ENCODE results near the gene GLDC.

GRCh38 chr9:6557883-6558616, 87.5 kb downstream of the GLDC start:
- TF ChIP-seq, protein P1, sequence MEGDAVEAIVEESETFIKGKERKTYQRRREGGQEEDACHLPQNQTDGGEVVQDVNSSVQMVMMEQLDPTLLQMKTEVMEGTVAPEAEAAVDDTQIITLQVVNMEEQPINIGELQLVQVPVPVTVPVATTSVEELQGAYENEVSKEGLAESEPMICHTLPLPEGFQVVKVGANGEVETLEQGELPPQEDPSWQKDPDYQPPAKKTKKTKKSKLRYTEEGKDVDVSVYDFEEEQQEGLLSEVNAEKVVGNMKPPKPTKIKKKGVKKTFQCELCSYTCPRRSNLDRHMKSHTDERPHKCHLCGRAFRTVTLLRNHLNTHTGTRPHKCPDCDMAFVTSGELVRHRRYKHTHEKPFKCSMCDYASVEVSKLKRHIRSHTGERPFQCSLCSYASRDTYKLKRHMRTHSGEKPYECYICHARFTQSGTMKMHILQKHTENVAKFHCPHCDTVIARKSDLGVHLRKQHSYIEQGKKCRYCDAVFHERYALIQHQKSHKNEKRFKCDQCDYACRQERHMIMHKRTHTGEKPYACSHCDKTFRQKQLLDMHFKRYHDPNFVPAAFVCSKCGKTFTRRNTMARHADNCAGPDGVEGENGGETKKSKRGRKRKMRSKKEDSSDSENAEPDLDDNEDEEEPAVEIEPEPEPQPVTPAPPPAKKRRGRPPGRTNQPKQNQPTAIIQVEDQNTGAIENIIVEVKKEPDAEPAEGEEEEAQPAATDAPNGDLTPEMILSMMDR (conservative IDR thresholded peaks at IDR 0.05; ENCODE audit: low read length) = no peak
- no peak for TF ChIP-seq EZH2phosphoT487 (IDR thresholded peaks at IDR 0.05; ENCODE audit: borderline replicate concordance, low read depth, low read length)

Data from OCI-LY7 (cell line).